GM10266 (cell line): ENCODE data around the gene CACNA2D2.

ENCODE experiments used
- DNase-seq: peaks from one replicate; pipeline ENCODE4 v3.0.0; 2012; ENCODE audit errors: extremely low spot score
- TF ChIP-seq, protein P1 (sequence below): IDR thresholded peaks from 2 replicates; pipeline ENCODE4 v1.5.1; 2012; ENCODE audit warnings: mild to moderate bottlenecking, low read depth; ENCODE audit not compliant: control insufficient read depth, insufficient read depth; ENCODE audit errors: missing control alignments

Gene CACNA2D2

DNA sequence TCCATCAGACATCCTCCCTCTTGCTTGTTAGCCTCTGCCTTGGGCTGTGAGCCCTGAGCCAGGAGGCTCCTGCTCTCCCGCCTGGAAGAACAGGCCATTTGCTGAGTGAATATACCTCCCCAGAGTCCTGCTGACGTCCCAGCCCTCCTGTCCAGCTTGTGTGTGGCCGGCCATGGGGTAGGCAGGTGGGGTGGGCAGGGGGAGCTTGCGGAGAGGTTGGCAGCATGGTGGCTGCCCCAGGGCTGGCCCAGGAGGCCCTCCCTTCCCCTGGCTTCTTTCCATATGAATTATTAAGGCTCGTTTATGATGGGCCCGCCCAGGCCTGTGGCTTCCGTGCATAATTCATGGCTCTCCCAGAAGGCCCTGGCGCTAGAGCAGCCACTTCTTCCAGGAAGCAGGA lies 18.7 kb downstream of the CACNA2D2 start:
- no peak for DNase-seq
- TF ChIP-seq, protein P1, sequence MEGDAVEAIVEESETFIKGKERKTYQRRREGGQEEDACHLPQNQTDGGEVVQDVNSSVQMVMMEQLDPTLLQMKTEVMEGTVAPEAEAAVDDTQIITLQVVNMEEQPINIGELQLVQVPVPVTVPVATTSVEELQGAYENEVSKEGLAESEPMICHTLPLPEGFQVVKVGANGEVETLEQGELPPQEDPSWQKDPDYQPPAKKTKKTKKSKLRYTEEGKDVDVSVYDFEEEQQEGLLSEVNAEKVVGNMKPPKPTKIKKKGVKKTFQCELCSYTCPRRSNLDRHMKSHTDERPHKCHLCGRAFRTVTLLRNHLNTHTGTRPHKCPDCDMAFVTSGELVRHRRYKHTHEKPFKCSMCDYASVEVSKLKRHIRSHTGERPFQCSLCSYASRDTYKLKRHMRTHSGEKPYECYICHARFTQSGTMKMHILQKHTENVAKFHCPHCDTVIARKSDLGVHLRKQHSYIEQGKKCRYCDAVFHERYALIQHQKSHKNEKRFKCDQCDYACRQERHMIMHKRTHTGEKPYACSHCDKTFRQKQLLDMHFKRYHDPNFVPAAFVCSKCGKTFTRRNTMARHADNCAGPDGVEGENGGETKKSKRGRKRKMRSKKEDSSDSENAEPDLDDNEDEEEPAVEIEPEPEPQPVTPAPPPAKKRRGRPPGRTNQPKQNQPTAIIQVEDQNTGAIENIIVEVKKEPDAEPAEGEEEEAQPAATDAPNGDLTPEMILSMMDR, result no peak

DNA sequence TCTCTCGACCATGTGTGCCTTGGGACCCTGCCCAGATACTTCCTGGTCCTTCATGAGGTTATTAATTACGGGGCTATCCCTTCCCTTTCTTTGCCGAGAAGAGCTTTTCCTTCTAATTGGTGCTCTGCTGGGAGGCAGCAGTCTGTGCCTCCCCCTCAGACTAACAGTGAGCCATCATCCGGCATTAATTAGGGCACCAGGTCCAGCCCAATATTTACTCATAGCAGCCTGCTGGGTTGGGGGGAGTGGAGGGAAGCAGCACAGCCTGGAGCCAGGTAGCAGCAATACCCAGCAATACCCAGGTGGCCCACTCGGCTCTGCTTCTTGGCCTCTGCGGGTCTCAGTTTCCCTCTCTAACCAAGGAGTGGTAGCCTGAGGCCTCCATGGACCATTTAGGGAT lies 20.1 kb downstream of the CACNA2D2 start:
- TF ChIP-seq, protein P1, result no peak
- no peak for DNase-seq

- TF ChIP-seq, protein P1, result no peak
- DNase-seq, result no peak
Measured at GRCh38 chr3:50481992-50482391, 21.4 kb downstream of the CACNA2D2 start.

- TF ChIP-seq, protein P1, result no peak
- no peak for DNase-seq
Measured at GRCh38 chr3:50480471-50480870, 23.0 kb downstream of the CACNA2D2 start.

DNA sequence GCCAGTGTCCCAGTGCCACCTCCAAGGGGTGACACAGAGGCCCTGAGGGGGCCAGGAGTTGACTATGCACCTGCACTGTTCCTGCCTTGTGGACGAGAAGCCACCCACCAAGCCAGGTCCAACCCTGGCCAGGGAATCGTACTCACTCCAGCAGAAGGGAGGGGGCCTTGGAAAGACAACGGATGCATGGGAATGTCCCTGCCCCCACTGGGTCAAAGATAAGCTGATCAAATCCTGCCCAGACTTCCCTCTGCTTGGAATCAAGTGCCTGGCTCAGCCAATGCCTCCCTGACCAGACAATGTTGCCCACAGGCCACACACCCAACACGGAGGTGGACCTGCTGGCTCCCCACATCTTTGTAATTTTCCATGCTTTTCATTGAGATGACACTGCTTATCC lies 23.9 kb downstream of the CACNA2D2 start:
- TF ChIP-seq, protein P1, result no peak
- DNase-seq, result no peak

DNA sequence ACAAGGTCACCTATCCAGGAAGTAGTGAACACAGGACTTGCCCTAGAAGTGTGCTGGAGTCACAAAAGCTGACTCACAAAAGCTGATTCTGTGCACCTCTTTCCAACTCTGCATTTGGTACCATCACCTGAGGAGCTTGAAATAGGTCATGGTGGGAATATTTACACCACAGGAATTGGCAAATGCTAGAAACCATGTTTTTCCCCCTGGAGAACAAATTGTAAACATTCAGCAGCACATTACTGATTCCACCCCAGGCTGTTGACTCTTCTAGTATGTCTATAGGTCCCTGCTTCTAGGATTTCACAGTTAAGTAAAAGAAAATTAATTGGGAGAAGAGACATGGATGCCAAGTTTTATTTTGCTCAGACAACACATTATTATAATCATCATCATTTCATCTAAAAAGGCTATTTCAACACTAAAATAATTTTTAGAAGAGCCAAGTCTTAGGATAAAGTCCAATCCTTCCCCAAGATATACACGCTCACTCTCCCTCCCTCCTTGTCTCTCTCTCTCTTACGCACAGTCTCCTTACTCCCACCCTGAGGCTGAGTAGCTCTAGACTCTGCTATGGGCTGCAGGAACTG lies 24.7 kb downstream of the CACNA2D2 start:
- TF ChIP-seq, protein P1, result no peak
- DNase-seq, result no peak

DNA sequence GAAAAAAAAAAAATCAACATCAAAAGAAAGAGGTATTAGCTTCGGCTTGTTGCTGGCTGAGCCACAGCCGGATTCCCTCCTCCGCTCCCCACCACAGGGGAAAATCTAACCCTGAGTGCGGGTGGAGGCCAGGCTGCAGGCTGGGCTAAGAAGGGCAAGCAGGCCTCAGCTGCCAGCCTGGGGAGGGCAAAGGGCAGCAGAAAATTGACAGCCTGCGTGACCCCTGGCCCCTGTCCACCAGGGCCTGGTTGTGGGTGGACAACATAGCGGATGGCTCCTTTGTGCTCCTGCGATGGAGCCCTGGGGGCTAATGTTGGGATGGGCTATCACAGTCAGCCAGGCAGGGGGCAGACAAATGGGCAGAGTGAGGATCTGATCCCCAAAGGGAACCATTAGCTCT lies 25.4 kb downstream of the CACNA2D2 start:
- no peak for DNase-seq
- TF ChIP-seq, protein P1, result no peak
